Transverse colon (tissue), 4 donors: ENCODE results near the gene MAPKBP1. TPM values are rescaled to one million over a fixed set of nuclear protein-coding genes. Genes with fewer than 3 reads are reported as not detected.
A peak's percentile ranks its signal among the peaks of the same experiment; 100 is the strongest.

Experiments
- DNase-seq: peaks from one replicate; pipeline ENCODE4 v3.0.0-alpha.2; 2019
- H3K27ac ChIP-seq, 4 donors: fragments of 200-600 bp; sonication (generic); 2 replicates each; pipeline ENCODE4 v1.5.1; 2016 to 2018; ENCODE audit warnings: inconsistent platforms in 4 of 4
- H3K27me3 ChIP-seq: fragments of 200-600 bp; sonication (generic); 2 replicates; pipeline ENCODE4 v1.5.1; 2017; ENCODE audit warnings: inconsistent platforms
- H3K36me3 ChIP-seq, 4 donors: fragments of 200-600 bp; sonication (generic); 2 replicates each; pipeline ENCODE4 v1.5.1; 2017 to 2019; ENCODE audit warnings: inconsistent platforms in 4 of 4
- H3K4me1 ChIP-seq, 4 donors: fragments of 200-600 bp; sonication (generic); 2 replicates each; pipeline ENCODE4 v1.5.1; 2017 to 2020; ENCODE audit warnings: inconsistent platforms in 4 of 4
- H3K4me3 ChIP-seq, 4 donors: fragments of 200-600 bp; sonication (generic); 1 replicate in 1 of 4; 2 replicates in 3 of 4; pipeline versions ENCODE4 v1.5.1 to v1.6.1; 2017 to 2019; ENCODE audit warnings: inconsistent platforms in 4 of 4
- H3K9me3 ChIP-seq, 2 donors: fragments of 200-600 bp; sonication (generic); 2 replicates each; pipeline ENCODE4 v1.5.1; 2017 to 2019; ENCODE audit warnings: inconsistent platforms in 2 of 2
- CTCF ChIP-seq, 5 experiments: fragments of 200-600 bp in 3 of 5; fragments of 450-650 bp in 2 of 5; sonication (generic) in 3 of 5; IDR thresholded peaks; 1 replicate in 2 of 5; 2 replicates in 3 of 5; pipeline ENCODE4 v1.5.1; 2016 to 2017; ENCODE audit warnings: antibody characterized with exemption in 5 of 5, inconsistent platforms in 3 of 5, mild to moderate bottlenecking in 2 of 5, moderate library complexity in 1 of 5
- EP300 ChIP-seq: sonication (generic); formaldehyde crosslinking; IDR thresholded peaks from one replicate; pipeline ENCODE4 v1.6.1; 2017; ENCODE audit warnings: antibody characterized with exemption, low read depth
- POLR2A ChIP-seq: fragments of 450-650 bp; IDR thresholded peaks from one replicate; pipeline ENCODE4 v1.6.1; 2016; ENCODE audit warnings: antibody characterized with exemption, mild to moderate bottlenecking, moderate library complexity
- POLR2AphosphoS5 ChIP-seq, 3 donors: sonication (generic); formaldehyde crosslinking; IDR thresholded peaks; one replicate each; pipeline ENCODE4 v1.6.1; 2016; ENCODE audit warnings: antibody characterized with exemption in 3 of 3
- WGBS, 2 donors: methylation state at CpG; one replicate each; pipeline ENCODE4 v1.1.5; 2018; ENCODE audit warnings: low coverage in 1 of 2; 5-methylcytosine and 5-hydroxymethylcytosine counted together
- in situ Hi-C, 4 donors: fragments of 200-750 bp; cut with MboI; loops; one replicate each; pipeline versions ENCODE4 v1.15.0 to v1.15.1; 2017; ENCODE audit warnings: low sequenced_read_pairs in 3 of 4, low pct_ligation_motif_present in 1 of 4, low pct_unique_long_range_greater_than_20kb in 1 of 4
- intact Hi-C: fragments of 100-400 bp; cut with DNase I; formaldehyde crosslinking; loops from one replicate; pipeline ENCODE4 v1.15.1; 2023; ENCODE audit warnings: low total_unique reads
- total RNA-seq, 4 donors: library from RNA; depleted of rRNA; stranded (reverse); fragments of >200 nt; gene quantifications; one replicate each; pipeline ENCODE4 v1.1.0, GENCODE V29; 2016

The MAPKBP1 gene
- total RNA-seq, 4 donors from 2014 or later: 16.0 to 36.4 (median 16.8) TPM

GRCh38 chr15:41774882-41775417 is 666 bp downstream of the MAPKBP1 start:
- H3K9me3 ChIP-seq: no peaks in the 10 kb centered on the region
- H3K4me3 ChIP-seq: peak overlapping the region; percentile 55 to 92 (median 69)
- H3K36me3 ChIP-seq: no peaks in the 10 kb centered on the region
- intact Hi-C loops: no loop called here
- no peaks in the 10 kb centered on the region for H3K27me3 ChIP-seq
- no peak for DNase-seq
- WGBS, 2 donors: 18% methylated on average over 19 of the region's 19 CpGs; no CpG with 5 or more reads in 1 of the 2 donors
- peaks cover 21 to 44% (median 29%) of the 10 kb centered on the region in 4 donors for H3K4me1 ChIP-seq
- in situ Hi-C loops: loop anchor here in 1 of 4 donors (25.0 kb wide), 1 partner anchor 137 kb away; no protein-coding TSS in a partner anchor
- peak overlapping the region; percentile 88 to 93 (median 92) for H3K27ac ChIP-seq
- TF ChIP-seq POLR2AphosphoS5 (IDR thresholded peaks at IDR 0.05) (no peak), EP300 (no peak), POLR2A (no peak), CTCF (IDR thresholded peaks at IDR 0.05) (no peak)

GRCh38 chr15:41775651-41776050 is 1.4 kb downstream of the MAPKBP1 start:
- no peak for DNase-seq
- no peak for TF ChIP-seq CTCF (IDR thresholded peaks at IDR 0.05)
- no peak for TF ChIP-seq EP300
- no peak for TF ChIP-seq POLR2A
- no peak for TF ChIP-seq POLR2AphosphoS5 (IDR thresholded peaks at IDR 0.05)
- Histone ChIP-seq H3K4me3 (peak overlapping the region in 2 of 4 donors; percentile 55 to 92), H3K9me3 (no peaks in the 10 kb centered on the region), H3K27me3 (no peaks in the 10 kb centered on the region), H3K36me3 (no peaks in the 10 kb centered on the region), H3K4me1 (peaks cover 21 to 50% (median 32%) of the 10 kb centered on the region in 4 donors), H3K27ac (peak overlapping the region in 2 of 4 donors; percentile 91 to 93)
- 47 to 85% methylated on average over 2 of the region's 2 CpGs for WGBS, 2 donors
- intact Hi-C loops: no loop called here
- in situ Hi-C loops: no loop called here

- Histone ChIP-seq H3K27me3 (no peaks in the 10 kb centered on the region), H3K36me3 (no peaks in the 10 kb centered on the region), H3K9me3 (no peaks in the 10 kb centered on the region), H3K27ac (no peak overlapping the region), H3K4me1 (peaks cover 21 to 55% (median 33%) of the 10 kb centered on the region in 4 donors), H3K4me3 (no peak overlapping the region)
- no peak for DNase-seq
- intact Hi-C loops (no loop called here), in situ Hi-C loops (no loop called here)
- TF ChIP-seq EP300: no peak
- no peak for TF ChIP-seq CTCF (IDR thresholded peaks at IDR 0.05)
- TF ChIP-seq POLR2AphosphoS5 (IDR thresholded peaks at IDR 0.05): no peak
- TF ChIP-seq POLR2A: no peak
- 88% methylated on average over 1 of the region's 1 CpG; no CpG with 5 or more reads in 1 of the 2 donors for WGBS, 2 donors
These were observed 3.2 kb downstream of the MAPKBP1 start for GRCh38 chr15:41777421-41777973.

- Histone ChIP-seq H3K4me1 (peaks cover 16 to 48% (median 26%) of the 10 kb centered on the region in 4 donors), H3K4me3 (no peak overlapping the region), H3K27me3 (no peaks in the 10 kb centered on the region), H3K9me3 (no peaks in the 10 kb centered on the region), H3K27ac (no peak overlapping the region), H3K36me3 (no peaks in the 10 kb centered on the region)
- in situ Hi-C loops (no loop called here), intact Hi-C loops (no loop called here)
- TF ChIP-seq CTCF (IDR thresholded peaks at IDR 0.05): no peak
- WGBS, 2 donors: 67 to 71% methylated on average over 1 of the region's 1 CpG
- no peak for DNase-seq
These were observed 4.2 kb downstream of the MAPKBP1 start for GRCh38 chr15:41778521-41778920.
